HG02571 (cell line): ENCODE results near the gene NUTM1.
"Not testable (repeated sequence)": the region's sequence is repeated elsewhere in the genome, so short reads cannot be mapped to it uniquely, and the experiment has no call there.

Experiments
- ATAC-seq: cut with Tn5 transposase; IDR thresholded peaks from one replicate; pipeline ENCODE4 v1.9.1; 2021; ENCODE audit warnings: mild to moderate bottlenecking, moderate library complexity; ENCODE audit not compliant: unreplicated experiment

Gene NUTM1

GRCh38 chr15:34336991-34337556 is 6.0 kb upstream of the NUTM1 start:
- ATAC-seq, result peak; percentile 3

GRCh38 chr15:34337557-34338306 is 5.4 kb upstream of the NUTM1 start, which contains the start of gene SLC12A6:
TSS of gene SLC12A6 (minus strand) at chr15:34337781. CDS start at chr15:34336680, 1,101 bp downstream.
- peak; percentile 67 for ATAC-seq

GRCh38 chr15:34338347-34338746 is 4.8 kb upstream of the NUTM1 start:
- ATAC-seq, result no peak

GRCh38 chr15:34339946-34340345 is 3.2 kb upstream of the NUTM1 start:
- ATAC-seq, result no peak

- no peak for ATAC-seq
Measured at GRCh38 chr15:34341381-34342212, 1.5 kb upstream of the NUTM1 start.

GRCh38 chr15:34342213-34342736 is 840 bp upstream of the NUTM1 start:
- ATAC-seq, result not testable (repeated sequence)

- no peak for ATAC-seq
Measured at GRCh38 chr15:34347951-34348638, 5.0 kb downstream of the NUTM1 start.

GRCh38 chr15:34348735-34349300 is 5.7 kb downstream of the NUTM1 start:
- no peak for ATAC-seq

- ATAC-seq, result no peak
Measured at GRCh38 chr15:34349769-34350168, 6.7 kb downstream of the NUTM1 start.

- not testable (repeated sequence) for ATAC-seq
Measured at GRCh38 chr15:34352996-34353395, 9.9 kb downstream of the NUTM1 start.

- ATAC-seq, result no peak
Measured at GRCh38 chr15:34353627-34354026, 10.5 kb downstream of the NUTM1 start.

- ATAC-seq, result no peak
Measured at GRCh38 chr15:34354286-34354685, 11.2 kb downstream of the NUTM1 start.

GRCh38 chr15:34355241-34355640 is 12.1 kb downstream of the NUTM1 start:
- no peak for ATAC-seq

- ATAC-seq, result no peak
Measured at GRCh38 chr15:34357653-34358052, 14.5 kb downstream of the NUTM1 start.

GRCh38 chr15:34358367-34358766 is 15.3 kb downstream of the NUTM1 start:
- no peak for ATAC-seq

GRCh38 chr15:34358948-34359347 is 15.8 kb downstream of the NUTM1 start:
- ATAC-seq, result no peak

- no peak for ATAC-seq
Measured at GRCh38 chr15:34359416-34359815, 16.3 kb downstream of the NUTM1 start.

GRCh38 chr15:34360298-34360697 is 17.2 kb downstream of the NUTM1 start:
- ATAC-seq, result no peak

- ATAC-seq, result no peak
Measured at GRCh38 chr15:34361278-34361677, 18.2 kb downstream of the NUTM1 start.

GRCh38 chr15:34362047-34362773 is 19.1 kb downstream of the NUTM1 start:
- ATAC-seq, result no peak
